Activated naive CD8-positive, alpha-beta T cell treated with anti-CD3 and anti-CD28 coated beads for 36 hours (primary cell): ENCODE results near the gene ITGA3. TPM values are rescaled to one million over a fixed set of nuclear protein-coding genes. Genes with fewer than 3 reads are reported as not detected.

Experiments used
- DNase-seq: peaks from one replicate; pipeline ENCODE4 v3.0.0; 2021
- H3K27ac Mint-ChIP-seq: one replicate; pipeline ENCODE4 v1.8.0; 2022; ENCODE audit warnings: mild to moderate bottlenecking, moderate library complexity, mixed read lengths
- H3K27me3 Mint-ChIP-seq: one replicate; pipeline ENCODE4 v1.8.0; 2022; ENCODE audit warnings: mild to moderate bottlenecking, mixed read lengths
- H3K36me3 Mint-ChIP-seq: one replicate; pipeline ENCODE4 v1.8.0; 2021; ENCODE audit warnings: mild to moderate bottlenecking, mixed read lengths
- H3K4me1 Mint-ChIP-seq: one replicate; pipeline ENCODE4 v1.8.0; 2021; ENCODE audit warnings: mixed read lengths
- H3K4me3 Mint-ChIP-seq: one replicate; pipeline ENCODE4 v1.8.0; 2022; ENCODE audit warnings: mild to moderate bottlenecking, moderate library complexity, mixed read lengths
- H3K9me3 Mint-ChIP-seq: one replicate; pipeline ENCODE4 v1.8.0; 2022; ENCODE audit warnings: mixed read lengths
- total RNA-seq, 2 experiments: library from RNA; stranded (reverse); gene quantifications; one replicate each; pipeline ENCODE4 v1.2.3, GENCODE V29; 2021

ITGA3 gene
- total RNA-seq, 2 experiments from 2014 or later = 3.7 to 5.1 TPM

- Mint-ChIP-seq H3K9me3 (no peaks in the 10 kb centered on the region), H3K4me1 (no peaks in the 10 kb centered on the region), H3K4me3 (no peak overlapping the region), H3K27me3 (no peaks in the 10 kb centered on the region), H3K36me3 (no peaks in the 10 kb centered on the region), H3K27ac (no peak overlapping the region)
- peak; percentile 75 for DNase-seq
These were observed 31.5 kb downstream of the ITGA3 start for GRCh38 chr17:50087246-50087911.

GRCh38 chr17:50087912-50088405 lies 32.0 kb downstream of the ITGA3 start:
- Mint-ChIP-seq H3K36me3 (no peaks in the 10 kb centered on the region), H3K27ac (no peak overlapping the region), H3K4me3 (no peak overlapping the region), H3K9me3 (no peaks in the 10 kb centered on the region), H3K4me1 (no peaks in the 10 kb centered on the region), H3K27me3 (no peaks in the 10 kb centered on the region)
- no peak for DNase-seq

- Mint-ChIP-seq H3K4me1 (no peaks in the 10 kb centered on the region), H3K4me3 (no peak overlapping the region), H3K27ac (no peak overlapping the region), H3K9me3 (no peaks in the 10 kb centered on the region), H3K27me3 (no peaks in the 10 kb centered on the region), H3K36me3 (no peaks in the 10 kb centered on the region)
- no peak for DNase-seq
These were observed 33.3 kb downstream of the ITGA3 start for GRCh38 chr17:50088952-50089825.

GRCh38 chr17:50090071-50090470 lies 34.2 kb downstream of the ITGA3 start:
- no peak overlapping the region for H3K4me3 Mint-ChIP-seq
- no peak overlapping the region for H3K27ac Mint-ChIP-seq
- no peaks in the 10 kb centered on the region for H3K4me1 Mint-ChIP-seq
- no peaks in the 10 kb centered on the region for H3K36me3 Mint-ChIP-seq
- no peak for DNase-seq
- no peaks in the 10 kb centered on the region for H3K9me3 Mint-ChIP-seq
- no peaks in the 10 kb centered on the region for H3K27me3 Mint-ChIP-seq

GRCh38 chr17:50090971-50091917 lies 35.3 kb downstream of the ITGA3 start:
- no peak overlapping the region for H3K27ac Mint-ChIP-seq
- no peaks in the 10 kb centered on the region for H3K9me3 Mint-ChIP-seq
- no peaks in the 10 kb centered on the region for H3K27me3 Mint-ChIP-seq
- DNase-seq = no peak
- no peaks in the 10 kb centered on the region for H3K36me3 Mint-ChIP-seq
- H3K4me1 Mint-ChIP-seq = peaks cover 9% of the 10 kb centered on the region
- H3K4me3 Mint-ChIP-seq = no peak overlapping the region

- Mint-ChIP-seq H3K27me3 (no peaks in the 10 kb centered on the region), H3K4me1 (peaks cover 12% of the 10 kb centered on the region), H3K9me3 (no peaks in the 10 kb centered on the region), H3K4me3 (no peak overlapping the region), H3K27ac (no peak overlapping the region), H3K36me3 (no peaks in the 10 kb centered on the region)
- DNase-seq = no peak
These were observed 36.0 kb downstream of the ITGA3 start for GRCh38 chr17:50091918-50092285.

GRCh38 chr17:50093246-50093645 lies 37.3 kb downstream of the ITGA3 start:
- Mint-ChIP-seq H3K27ac (no peak overlapping the region), H3K27me3 (no peaks in the 10 kb centered on the region), H3K4me1 (peaks cover 12% of the 10 kb centered on the region), H3K9me3 (no peaks in the 10 kb centered on the region), H3K4me3 (no peak overlapping the region), H3K36me3 (no peaks in the 10 kb centered on the region)
- no peak for DNase-seq

GRCh38 chr17:50093807-50094206 lies 37.9 kb downstream of the ITGA3 start:
- no peak overlapping the region for H3K27ac Mint-ChIP-seq
- peaks cover 12% of the 10 kb centered on the region for H3K4me1 Mint-ChIP-seq
- H3K36me3 Mint-ChIP-seq = no peaks in the 10 kb centered on the region
- no peak for DNase-seq
- no peak overlapping the region for H3K4me3 Mint-ChIP-seq
- no peaks in the 10 kb centered on the region for H3K9me3 Mint-ChIP-seq
- no peaks in the 10 kb centered on the region for H3K27me3 Mint-ChIP-seq

GRCh38 chr17:50094243-50094752 lies 38.4 kb downstream of the ITGA3 start:
- Mint-ChIP-seq H3K36me3 (no peaks in the 10 kb centered on the region), H3K4me3 (peak overlapping the region; percentile 88), H3K27me3 (no peaks in the 10 kb centered on the region), H3K4me1 (peaks cover 12% of the 10 kb centered on the region), H3K9me3 (no peaks in the 10 kb centered on the region), H3K27ac (peak overlapping the region; percentile 85)
- peak; percentile 85 for DNase-seq

- Mint-ChIP-seq H3K4me3 (peak within 1 kb of the TSS; percentile 88), H3K36me3 (no peaks in the 10 kb centered on the region), H3K27me3 (no peaks in the 10 kb centered on the region), H3K9me3 (no peaks in the 10 kb centered on the region), H3K27ac (peak within 1 kb of the TSS; percentile 85), H3K4me1 (peaks cover 16% of the 10 kb centered on the region)
- DNase-seq = peak; percentile 98
These were observed 39.1 kb downstream of the ITGA3 start, which contains the start of gene PDK2 for GRCh38 chr17:50094753-50095619. Gene PDK2 (plus strand): TSS chr17:50095351. CDS start chr17:50095436, 85 bp downstream.

- Mint-ChIP-seq H3K36me3 (no peaks in the 10 kb centered on the region), H3K4me1 (peaks cover 19% of the 10 kb centered on the region), H3K27ac (peak overlapping the region; percentile 85), H3K27me3 (no peaks in the 10 kb centered on the region), H3K9me3 (no peaks in the 10 kb centered on the region), H3K4me3 (peak overlapping the region; percentile 88)
- no peak for DNase-seq
These were observed 39.7 kb downstream of the ITGA3 start for GRCh38 chr17:50095626-50096037.

- H3K4me1 Mint-ChIP-seq = peaks cover 19% of the 10 kb centered on the region
- H3K27ac Mint-ChIP-seq = peak overlapping the region; percentile 85
- H3K9me3 Mint-ChIP-seq = no peaks in the 10 kb centered on the region
These were observed 40.2 kb downstream of the ITGA3 start for GRCh38 chr17:50096092-50096491.

GRCh38 chr17:50096758-50097157 lies 40.8 kb downstream of the ITGA3 start:
- H3K4me1 Mint-ChIP-seq = peaks cover 19% of the 10 kb centered on the region
- no peak overlapping the region for H3K27ac Mint-ChIP-seq
- no peak for DNase-seq
- no peak overlapping the region for H3K4me3 Mint-ChIP-seq
- no peaks in the 10 kb centered on the region for H3K36me3 Mint-ChIP-seq
- H3K27me3 Mint-ChIP-seq = no peaks in the 10 kb centered on the region
- H3K9me3 Mint-ChIP-seq = no peaks in the 10 kb centered on the region

More at GRCh38 chr17:50096092-50096491, 40.2 kb downstream of the ITGA3 start:
- no peaks in the 10 kb centered on the region for H3K27me3 Mint-ChIP-seq
- H3K36me3 Mint-ChIP-seq = no peaks in the 10 kb centered on the region
- peak overlapping the region; percentile 88 for H3K4me3 Mint-ChIP-seq
- DNase-seq = no peak

GRCh38 chr17:50097455-50097854 lies 41.5 kb downstream of the ITGA3 start:
- Mint-ChIP-seq H3K27me3 (no peaks in the 10 kb centered on the region), H3K4me1 (peaks cover 19% of the 10 kb centered on the region), H3K9me3 (no peaks in the 10 kb centered on the region), H3K36me3 (no peaks in the 10 kb centered on the region), H3K27ac (no peak overlapping the region), H3K4me3 (no peak overlapping the region)
- DNase-seq = no peak
